Stimulated activated CD4-positive, alpha-beta T cell treated with anti-CD3 and anti-CD28 coated beads, Interleukin-15, amount 100 ng/mL, for 48 hours (primary cell): ENCODE data around the gene CACNA2D3.
"Not testable (repeated sequence)": the region's sequence is repeated elsewhere in the genome, so short reads cannot be mapped to it uniquely, and the experiment has no call there.

Experiments used
- DNase-seq, 2 donors: peaks; one replicate each; pipeline ENCODE4 v3.0.0-alpha.2; 2020; ENCODE audit warnings: low read depth in 2 of 2

The CACNA2D3 gene

DNA sequence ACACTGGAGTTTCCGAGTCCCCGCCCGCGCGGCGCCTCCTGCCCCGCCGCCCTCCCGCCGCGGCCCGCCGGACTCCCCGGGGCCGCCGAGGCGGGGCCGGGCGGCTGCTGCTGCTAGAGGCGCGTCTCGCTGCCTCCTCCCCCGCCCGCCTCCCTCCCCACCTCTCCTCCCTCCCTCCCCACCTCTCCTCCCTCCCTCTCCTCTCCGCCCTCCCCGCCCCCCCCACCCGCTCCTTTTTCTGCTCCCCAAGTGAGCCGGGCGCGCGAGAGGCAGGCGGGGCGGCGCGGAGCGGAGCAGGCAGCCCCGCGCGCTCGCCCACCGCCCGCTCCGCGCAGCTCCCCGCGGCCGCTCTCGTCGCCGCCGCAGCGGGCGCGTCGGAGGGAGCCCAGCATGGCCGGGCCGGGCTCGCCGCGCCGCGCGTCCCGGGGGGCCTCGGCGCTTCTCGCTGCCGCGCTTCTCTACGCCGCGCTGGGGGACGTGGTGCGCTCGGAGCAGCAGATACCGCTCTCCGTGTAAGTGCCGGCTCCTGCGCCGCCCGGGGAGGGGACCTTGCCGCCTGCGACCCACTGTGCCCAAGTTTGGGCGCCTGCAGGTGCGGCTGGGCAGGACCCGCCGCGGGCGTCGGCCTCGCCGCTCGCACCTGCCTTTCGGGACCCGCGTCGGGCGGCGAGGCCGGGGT is at the start of gene CACNA2D3:
TSS of gene CACNA2D3 (plus strand) at position 229 of the 679 bp plus-strand sequence.
- DNase-seq: no peak

DNA sequence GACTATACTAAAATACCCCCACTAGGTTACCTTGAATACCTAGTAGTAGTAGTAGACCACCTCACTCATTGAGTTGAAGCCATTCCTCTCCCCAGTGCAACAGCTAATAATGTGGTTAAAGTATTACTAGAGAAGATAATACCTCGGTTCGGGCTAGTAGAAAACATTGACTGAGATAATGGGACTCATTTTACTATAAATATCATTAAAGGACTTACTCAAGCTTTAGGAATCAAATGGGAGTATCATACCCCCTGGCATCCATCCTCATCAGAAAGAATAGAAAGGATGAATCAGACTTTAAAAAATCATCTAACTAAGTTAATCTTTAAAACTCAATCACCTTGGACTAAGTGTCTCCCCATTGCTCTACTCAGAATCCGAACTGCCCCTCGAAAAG is 49.0 kb upstream of the CACNA2D3 start:
- no peak for DNase-seq

DNA sequence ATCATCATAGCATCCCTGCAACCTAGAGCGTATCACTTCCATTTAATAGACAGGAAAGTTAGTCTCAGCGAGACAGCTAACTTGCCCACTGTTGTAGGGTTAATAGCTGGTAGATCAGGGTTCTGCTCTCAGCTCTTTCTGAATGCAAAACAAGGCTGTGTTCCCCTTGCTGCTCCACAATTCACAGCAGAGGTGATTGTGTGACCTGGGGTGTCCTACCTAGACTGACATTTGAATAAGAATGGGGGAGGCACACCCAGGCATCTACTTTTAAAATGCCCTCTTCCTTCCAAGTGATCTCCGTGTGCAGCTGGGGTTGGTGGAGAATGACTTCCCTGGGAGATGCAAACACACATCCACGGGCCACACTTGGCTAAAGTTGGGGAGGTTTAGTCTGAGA is 43.0 kb upstream of the CACNA2D3 start:
- no peak for DNase-seq

DNA sequence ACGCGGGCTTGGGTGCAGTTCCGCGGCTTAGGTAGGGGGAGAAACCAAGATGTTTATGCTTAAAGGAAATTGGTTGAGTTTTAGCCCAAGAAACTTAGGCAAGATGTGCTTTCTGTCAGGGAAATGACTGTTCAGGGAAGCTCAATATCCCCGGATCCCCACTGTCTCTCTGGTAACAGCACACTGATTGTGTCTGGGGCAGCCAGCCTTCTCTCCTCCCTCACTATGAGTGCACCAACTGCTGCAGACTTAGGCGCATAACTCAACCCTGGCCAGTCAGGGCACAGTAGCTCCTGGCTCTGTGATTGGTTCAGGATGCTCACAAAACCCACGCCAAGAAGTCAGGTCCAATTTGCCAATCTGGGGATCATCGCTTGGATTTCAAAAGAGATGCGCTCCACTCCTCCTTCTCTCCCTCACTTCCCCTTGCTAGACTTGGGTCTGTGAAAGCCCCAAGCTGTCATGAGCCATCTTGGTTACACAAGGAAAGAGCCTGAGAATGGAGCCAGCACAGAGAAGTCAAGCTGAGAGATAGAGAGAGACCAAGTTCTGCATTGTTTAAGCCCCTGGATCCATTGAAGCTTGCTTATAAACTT is 42.5 kb upstream of the CACNA2D3 start:
- DNase-seq: no peak

DNA sequence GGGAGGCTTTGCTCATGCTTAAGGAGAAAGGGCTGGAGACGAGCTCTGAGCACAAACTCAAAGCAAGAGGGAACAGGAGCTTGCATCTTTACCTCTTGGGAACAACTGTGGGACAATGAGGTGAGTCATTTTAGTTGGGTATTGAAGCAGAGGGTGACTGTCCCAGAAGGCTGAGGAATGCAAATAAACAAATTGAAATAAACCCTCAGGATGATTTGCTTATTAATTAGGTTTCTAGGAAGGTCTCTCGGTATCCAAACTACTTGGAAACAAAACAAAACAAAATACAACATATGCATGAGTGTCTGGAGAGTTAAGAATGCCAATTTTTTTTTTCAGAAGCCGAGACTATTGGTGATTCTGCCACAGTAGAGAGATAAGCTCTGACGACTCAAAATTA is 38.4 kb upstream of the CACNA2D3 start:
- DNase-seq: no peak

DNA sequence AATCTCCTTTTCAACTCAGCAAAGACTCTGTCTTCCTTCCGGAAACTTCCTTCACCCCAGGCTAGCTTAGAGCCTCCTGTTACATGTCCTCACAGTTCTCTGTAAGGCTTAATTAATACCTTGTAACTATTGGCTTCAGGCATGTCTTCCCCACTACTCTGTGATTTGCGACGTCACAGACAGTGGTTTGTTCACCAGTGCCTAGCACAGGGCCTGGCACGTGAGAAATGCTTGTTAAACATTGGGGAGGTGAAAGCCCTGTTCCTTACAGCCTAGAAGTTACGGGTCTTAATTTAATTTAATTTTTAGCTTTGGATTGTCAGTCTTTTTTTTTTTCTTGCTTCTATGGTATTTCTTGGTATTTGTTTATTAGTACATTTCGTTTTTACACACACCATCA is 36.4 kb upstream of the CACNA2D3 start:
- no peak for DNase-seq

DNA sequence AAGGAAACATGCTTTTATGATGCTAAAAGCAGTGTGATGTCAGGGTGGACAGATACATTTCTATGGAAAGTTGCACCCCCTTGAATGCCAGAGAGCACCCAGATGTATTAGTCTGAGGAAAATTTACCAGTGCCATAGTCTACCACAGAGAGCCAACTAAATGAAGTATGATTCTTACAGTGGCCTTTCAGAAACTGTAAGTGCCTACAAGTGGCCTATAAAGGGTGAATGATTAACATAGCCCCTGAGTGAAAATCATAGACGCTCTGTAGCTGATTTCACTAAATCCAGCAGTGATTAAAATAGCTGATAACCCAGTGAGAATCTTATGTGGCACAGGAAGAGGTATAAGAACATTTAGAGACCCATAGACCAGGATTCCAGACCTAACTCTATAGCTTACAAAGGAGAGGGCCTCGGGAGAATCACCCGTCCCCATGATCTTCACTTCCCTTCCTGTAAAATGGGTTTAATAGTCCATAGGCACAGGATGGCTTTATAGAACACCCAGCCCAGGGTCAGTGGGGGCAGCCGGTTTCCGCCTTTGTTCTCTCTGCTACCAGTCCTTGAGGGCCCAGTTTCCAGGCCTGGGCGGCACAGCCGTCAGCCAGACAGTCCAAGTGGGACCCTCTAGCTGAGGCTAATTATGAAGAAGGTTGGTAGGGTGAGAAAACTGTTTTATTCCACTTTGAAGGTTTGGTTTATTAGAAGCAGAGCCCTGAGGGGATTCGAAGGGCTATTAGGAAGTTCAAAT is 35.5 kb upstream of the CACNA2D3 start:
- no peak for DNase-seq

DNA sequence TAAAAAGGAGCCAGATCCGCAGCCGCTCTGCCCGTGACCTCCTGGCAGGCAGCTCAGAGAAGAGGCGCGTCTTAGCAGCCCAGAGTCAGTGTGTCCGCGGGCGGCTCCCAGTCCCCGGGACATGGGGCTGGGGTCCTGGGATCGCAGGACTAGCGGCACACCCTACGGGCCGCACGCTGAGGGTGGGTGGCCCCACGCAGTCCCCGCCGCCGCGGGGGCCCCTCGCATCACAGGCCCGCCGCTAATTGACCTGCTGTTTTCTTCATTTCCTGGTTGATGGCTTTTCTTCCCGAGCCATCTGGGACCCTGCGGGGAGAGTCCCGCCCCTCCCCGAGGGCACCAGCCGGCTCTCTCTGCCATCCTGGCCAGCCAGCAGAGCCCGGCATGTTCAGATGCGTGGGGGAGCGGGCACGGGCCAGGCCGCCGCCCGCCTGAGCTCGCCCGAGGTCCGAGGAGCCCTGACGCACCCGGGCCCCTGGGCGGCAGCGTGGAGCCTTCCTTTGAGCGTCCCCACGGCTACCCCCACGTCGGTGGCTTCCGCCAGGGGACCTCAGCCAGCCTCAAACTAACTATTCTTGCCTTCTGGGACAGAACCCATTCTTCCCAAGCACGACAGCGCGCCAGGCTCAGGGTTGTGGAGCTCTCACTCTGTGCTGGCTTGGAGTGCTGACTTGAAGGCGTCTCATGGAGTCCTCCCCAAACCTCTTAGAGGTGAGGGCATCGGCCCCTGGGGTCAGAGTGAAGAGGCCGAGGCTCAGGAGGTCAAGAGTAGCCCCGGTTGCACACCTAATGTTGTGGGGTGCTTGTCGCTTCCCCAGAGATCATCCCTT is 34.6 kb upstream of the CACNA2D3 start:
- DNase-seq: no peak

DNA sequence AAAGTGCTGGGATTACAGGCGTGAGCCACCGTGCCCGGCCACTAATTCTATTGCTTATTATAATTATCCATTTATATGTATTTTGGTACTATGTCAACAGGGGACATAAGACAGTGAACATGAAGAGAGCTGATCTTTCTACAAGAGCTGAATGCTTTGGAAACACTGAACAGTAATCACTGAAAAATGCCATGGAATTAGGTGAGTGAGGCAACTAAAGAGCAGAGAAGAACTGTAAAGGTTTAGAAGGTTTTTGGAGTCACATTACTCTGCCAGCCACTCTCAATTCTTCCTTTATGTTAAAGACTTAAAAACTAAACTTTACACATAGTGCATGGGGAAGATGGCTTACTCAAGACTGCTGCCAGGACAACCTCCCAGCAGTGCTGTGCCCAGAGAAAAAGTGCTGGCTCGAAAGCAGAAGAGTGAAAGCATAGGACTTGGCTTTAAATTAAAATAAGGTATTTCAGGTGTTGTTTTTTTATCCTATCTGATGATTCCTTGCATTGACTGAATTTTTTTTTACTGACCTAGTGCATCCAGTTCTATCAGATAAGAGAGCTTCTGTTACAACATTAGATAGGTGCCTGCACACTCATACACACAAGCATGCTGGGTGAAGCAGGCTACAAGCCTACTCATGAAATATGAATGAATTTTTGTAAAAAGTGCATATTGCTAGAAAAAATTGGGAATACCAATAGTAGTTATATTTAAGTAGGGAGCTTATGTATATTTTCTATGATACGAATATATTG is 28.7 kb upstream of the CACNA2D3 start:
- no peak for DNase-seq

DNA sequence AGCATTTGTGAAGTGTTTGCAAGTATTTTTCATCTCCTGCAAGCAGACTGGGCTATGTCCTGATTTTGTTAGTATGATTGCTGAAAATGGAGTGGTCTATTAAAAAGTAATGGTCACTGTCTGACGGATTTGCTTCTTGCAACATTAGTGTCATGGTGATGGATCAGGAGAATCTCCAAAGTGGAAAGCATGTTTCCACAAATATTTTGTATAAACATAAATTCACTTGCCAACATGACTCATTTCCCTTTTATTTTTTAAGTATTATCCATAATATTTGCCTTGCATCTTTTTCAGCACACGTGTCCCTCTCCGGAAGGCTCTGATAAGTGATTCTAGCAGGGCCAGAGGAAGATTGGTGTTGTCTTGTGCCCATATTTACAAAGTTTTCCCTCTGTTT is 27.4 kb upstream of the CACNA2D3 start:
- no peak for DNase-seq

DNA sequence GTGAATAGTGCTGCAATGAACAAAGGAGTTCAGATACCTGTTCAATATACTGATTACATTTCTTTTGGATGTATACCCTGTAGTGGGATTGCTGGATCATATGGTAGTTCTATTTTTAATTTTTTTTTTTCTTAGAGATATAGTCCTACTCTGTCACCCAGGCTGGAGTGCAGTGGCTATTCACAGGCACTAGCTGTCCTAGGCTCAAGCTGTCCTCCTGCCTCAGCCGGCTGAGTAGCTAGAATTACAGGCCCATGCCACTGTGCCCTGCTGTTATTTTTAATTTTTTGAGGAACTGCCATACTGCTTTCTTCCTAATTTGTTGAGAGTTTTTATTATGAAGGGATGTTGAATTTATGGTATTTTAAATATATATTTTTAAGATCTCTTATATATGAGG is 23.0 kb upstream of the CACNA2D3 start:
- DNase-seq: no peak

DNA sequence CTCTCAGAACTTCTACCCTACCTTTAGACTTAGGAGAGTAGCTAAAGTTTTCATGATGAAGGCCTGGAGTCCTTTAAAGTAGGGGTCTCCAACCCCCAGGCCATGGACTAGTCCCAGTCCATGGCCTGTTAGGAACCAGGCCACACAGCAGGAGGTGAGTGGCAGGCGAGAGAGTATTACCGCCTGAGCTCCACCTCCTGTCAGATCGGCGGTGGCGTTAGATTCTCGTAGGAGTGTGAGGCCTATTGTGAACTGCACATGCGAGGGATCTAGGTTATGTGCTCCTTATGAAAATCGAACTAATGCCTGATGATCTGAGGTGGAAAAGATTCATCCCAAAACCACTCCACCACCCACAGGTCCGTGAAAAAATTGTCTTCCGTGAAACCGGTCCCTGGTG is 18.3 kb upstream of the CACNA2D3 start:
- DNase-seq: no peak

DNA sequence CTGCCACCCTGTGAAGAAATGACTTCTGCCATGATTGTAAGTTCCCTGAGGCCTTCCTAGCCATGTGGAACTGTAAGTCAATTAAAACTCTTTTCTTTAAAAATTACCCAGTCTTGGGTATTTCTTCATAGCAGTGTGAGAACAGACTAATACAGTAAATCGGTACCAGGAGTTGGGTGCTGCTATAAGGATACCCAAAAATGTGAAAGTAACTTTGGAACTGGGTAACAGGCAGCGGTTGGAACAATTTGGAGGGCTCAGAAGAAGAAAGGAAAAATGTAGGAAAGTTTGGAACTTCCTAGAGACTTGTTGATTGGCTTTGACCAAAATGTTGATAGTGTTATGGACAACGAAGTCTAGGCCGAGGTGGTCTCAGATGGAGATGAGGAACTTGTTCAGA is 6.2 kb upstream of the CACNA2D3 start:
- not testable (repeated sequence) for DNase-seq

DNA sequence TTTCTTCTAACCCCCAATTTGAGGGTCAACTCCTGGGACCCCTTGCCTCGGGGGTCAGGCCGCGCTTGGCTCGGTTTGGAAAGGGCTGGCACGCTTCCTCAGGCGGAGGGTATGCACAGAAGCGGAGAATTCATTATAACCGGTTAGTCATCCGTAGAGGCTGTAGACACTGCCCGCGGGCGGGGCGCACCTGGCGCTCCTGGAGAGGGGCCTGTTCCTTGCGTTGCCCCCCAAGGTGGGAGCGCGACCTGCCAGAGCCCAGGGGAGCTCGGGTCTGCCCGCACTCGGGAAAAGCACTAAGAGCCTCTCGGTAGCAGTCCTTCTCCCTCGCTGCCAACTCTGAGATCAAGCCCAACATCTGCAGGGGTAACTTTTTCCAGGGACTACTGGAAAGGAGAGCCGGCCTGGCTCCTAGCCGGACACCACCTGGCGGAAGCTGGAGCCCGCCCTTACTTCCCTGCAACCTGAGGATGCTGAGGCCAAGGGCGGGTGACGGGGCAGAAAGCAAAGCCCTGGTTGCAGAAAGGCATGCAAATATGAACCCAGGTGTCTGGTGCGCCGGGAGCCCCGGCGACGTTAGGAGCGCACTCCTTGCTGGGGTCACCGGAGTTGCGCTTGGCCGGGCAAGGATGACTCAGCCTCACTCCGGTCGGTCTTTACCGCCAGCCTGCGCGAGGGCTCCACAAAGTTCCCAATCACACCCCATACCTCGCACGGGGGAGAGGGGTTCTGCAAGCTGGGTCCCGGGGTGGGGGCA is 1.5 kb upstream of the CACNA2D3 start:
- DNase-seq: no peak

DNA sequence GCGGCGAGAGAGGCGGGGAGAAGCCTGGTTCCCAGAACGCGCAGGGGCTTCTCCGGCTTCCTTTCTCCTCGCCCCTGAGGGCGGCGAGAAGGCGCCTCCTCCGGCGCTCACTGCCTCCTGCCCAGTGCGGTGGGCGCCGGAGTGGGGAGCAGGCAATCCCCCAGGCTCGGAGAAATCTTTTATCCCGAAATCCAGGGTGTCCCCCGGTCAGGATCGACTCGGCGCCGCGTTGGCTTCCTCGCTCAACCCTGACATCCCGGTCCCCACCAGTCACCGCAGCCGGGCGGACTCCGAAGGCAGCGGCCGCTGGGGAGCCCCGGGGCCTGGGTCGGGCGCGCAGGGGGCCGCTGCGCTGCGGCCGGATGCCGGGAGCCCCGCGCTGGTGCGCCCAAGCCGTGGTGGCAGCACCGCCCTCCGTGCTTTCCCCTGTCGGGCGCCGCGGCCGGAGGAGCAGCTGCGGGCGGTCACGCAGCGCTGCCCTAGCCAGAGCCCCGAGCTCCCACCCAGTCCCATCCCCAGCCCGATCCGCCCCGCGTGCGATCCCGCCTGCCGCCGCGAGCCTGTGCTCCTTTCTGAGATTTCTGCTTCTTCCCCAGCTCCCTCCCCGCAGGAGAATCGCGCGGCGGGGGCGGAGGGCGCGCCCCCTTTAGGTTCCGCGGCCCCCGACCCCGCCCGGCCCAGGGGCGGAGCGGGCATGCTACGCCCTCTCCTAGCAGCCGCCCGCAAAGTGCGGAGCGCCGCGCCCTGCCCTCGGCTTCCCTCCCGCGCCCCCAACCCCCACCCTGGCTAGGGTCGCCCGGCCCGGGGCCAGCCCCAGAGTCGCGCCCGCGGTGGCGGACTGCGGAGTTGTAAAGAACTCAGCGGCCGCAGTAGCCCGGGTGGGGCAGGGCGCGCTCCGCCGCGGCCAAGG is 683 bp upstream of the CACNA2D3 start:
- DNase-seq: no peak

DNA sequence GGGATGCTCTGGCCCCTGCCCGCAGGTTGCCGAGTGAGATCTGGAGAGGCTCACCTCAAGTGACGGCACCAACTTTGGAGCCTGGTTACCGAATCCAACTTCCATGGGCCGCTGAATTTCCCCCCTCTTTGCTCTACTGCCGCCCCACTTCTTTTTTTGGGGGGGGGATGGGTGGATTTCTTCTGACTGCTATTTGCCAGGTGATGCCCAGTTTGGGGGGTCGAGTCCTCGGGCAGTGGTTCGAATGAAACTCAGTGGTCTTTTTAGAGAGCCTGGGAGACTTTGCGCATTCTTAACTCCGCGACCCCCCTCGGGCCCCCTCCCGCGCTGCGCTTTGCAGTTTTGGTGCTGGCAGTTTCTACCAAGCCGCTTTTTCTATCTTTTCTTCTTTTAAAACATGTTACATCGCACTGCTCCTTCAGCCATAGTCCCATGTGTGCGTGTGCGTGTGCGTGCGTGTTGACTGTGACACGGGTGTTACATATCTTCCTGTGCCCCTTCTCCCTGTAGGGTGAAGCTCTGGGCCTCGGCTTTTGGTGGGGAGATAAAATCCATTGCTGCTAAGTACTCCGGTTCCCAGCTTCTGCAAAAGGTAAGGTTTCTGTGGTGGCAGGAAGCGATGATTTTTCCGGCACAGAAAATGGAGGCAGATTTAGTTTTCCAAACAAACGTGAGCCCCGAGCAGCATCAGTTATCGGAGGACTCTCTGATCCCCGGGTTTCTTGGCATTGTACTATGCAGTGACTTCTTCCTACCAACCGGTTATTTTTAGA is 837 bp downstream of the CACNA2D3 start:
- no peak for DNase-seq

DNA sequence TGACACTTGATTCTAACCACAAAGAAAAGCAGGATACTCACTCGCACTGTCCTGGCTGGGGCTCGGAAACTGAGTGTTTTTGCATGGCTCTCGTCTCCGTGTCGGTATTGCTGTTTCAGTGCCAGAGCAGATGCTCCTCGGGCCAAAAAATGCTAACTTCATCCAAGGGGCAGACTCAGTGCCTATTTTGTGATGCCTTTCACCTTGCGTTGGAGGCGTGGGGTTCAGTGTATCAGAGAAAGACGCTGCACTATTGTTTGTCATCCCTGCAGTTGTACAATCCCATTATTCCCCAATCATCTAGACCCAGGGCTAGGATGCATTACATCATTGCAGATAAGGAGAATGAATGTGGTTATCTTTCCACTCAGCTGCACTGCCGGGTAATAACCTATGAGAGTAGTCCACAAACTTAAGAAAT is 1.4 kb downstream of the CACNA2D3 start:
- no peak for DNase-seq

DNA sequence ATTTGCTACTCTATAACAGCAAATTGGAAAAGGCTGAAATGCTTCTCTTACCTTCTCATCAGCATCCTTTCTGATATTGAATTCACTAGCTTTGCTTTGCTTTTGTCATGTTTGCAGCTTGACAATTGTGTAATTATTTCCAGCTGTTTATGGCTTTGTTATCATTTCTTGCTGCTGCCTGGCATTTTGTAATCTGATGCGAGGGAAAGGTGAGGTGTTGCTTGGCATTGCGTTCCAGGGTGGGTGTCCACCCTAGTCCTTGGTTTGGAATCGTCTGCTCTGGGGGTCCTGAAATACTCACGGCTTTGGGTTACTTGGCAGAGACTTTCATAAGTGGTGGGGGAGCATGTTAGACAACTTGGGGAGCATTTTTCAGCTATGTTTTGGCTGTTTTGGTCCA is 2.9 kb downstream of the CACNA2D3 start:
- DNase-seq: no peak

DNA sequence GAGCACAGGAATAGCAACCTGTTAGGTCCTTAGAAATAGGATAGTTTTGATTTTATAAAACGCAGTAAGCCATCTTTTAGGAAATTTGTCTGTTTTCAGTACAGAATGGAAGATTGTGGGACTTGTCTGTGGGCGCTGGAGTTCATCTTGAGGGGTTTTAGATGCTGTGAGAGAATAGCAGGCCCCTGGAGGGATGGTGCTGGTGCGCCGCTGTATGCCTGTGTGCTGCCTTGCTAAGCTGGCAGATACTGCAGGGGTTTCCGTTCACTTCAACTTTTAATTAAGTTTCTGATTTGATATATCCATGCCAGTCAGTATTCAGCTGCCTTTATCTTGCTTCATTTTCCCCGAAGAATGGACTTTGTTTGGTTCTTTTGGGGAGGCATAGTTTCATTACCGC is 4.2 kb downstream of the CACNA2D3 start:
- DNase-seq: no peak
